UCSD-AML1 (cell line): ENCODE measurements around the gene ONECUT2.

Source experiments
- DNase-seq: peaks from one replicate; lab custom pipeline; 2025; ENCODE audit not compliant: unreplicated experiment; lab: John Stamatoyannopoulos, UW

Gene ONECUT2

DNA sequence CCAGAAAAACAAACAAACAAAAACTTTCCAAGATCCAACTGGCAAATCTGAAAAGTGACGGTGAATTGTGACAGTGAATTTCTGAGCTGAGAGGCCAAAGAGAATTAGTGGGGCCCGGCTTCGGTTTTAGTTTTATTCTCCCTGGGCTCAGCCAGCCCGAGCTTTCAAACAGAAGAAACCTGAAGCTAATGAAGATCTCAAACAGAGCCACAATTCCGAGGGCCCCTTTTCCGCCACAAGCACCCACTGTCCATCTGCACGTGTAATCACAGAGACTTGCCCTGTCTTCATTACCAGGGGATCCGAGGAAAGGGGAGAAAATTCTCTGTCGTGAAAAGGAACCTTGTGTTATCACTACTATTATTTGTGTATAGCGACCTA, 4.2 kb upstream of the ONECUT2 start:
- no peak for DNase-seq

DNA sequence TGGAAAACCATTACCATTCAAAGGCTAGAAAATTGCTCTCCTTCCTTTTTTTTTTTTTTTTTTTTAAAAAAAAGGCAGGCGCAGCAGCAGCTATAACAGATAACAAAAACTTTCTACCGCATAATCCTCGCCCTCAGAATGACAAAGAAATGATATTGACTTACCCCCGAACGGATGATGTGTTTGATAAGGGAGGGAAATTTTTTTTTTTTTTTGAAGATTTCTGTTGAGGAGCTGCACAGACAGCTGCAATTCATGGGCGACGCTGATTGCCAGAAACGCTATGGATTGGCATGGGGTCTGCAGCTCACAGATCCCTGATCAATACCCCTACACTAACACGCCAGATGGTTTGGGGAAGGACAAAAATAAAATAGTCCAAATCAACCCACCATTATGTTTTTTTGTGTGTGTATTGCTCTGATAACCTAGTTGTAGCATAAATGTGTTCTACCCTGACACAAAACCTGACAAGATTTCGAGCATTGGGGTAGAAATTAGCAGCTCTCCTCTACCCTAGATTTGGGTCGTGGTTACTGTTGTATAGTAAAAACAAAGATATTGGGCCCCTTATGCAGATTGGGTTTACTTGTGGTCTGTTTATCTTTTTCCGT, 3.6 kb upstream of the ONECUT2 start:
- no peak for DNase-seq

DNA sequence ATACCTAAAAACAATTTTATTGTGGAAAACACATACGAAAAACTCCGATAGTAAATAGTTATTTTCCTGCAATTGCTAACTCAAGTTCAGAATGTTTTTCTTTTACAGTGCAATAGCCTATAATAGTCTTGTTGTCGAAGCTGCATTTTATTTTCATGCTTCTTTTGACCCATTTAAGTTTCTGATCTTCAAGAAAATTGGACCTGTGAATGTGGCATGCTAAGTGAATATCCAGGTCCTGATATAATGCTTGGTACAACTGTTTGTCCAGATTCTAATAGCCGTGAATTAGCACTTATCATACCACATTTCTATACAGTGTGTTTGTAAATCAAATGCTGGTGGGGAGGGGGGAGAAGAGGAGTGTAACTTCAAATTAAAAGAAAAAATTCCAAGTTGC, 3.0 kb upstream of the ONECUT2 start:
- DNase-seq = no peak

- no peak for DNase-seq
These were observed 2.3 kb upstream of the ONECUT2 start for GRCh38 chr18:57432751-57433400.

GRCh38 chr18:57433482-57433881, 1.7 kb upstream of the ONECUT2 start:
- no peak for DNase-seq

- DNase-seq = no peak
These were observed 1.1 kb upstream of the ONECUT2 start for GRCh38 chr18:57433934-57434535.

GRCh38 chr18:57435846-57436190, 644 bp downstream of the ONECUT2 start:
- DNase-seq = no peak

GRCh38 chr18:57436191-57436964, 1.2 kb downstream of the ONECUT2 start:
- no peak for DNase-seq

- DNase-seq = no peak
These were observed 1.8 kb downstream of the ONECUT2 start for GRCh38 chr18:57436965-57437333.

GRCh38 chr18:57437402-57437765, 2.2 kb downstream of the ONECUT2 start:
- DNase-seq = no peak

- peak; percentile 17 for DNase-seq
These were observed 2.8 kb downstream of the ONECUT2 start for GRCh38 chr18:57437766-57438671.

DNA sequence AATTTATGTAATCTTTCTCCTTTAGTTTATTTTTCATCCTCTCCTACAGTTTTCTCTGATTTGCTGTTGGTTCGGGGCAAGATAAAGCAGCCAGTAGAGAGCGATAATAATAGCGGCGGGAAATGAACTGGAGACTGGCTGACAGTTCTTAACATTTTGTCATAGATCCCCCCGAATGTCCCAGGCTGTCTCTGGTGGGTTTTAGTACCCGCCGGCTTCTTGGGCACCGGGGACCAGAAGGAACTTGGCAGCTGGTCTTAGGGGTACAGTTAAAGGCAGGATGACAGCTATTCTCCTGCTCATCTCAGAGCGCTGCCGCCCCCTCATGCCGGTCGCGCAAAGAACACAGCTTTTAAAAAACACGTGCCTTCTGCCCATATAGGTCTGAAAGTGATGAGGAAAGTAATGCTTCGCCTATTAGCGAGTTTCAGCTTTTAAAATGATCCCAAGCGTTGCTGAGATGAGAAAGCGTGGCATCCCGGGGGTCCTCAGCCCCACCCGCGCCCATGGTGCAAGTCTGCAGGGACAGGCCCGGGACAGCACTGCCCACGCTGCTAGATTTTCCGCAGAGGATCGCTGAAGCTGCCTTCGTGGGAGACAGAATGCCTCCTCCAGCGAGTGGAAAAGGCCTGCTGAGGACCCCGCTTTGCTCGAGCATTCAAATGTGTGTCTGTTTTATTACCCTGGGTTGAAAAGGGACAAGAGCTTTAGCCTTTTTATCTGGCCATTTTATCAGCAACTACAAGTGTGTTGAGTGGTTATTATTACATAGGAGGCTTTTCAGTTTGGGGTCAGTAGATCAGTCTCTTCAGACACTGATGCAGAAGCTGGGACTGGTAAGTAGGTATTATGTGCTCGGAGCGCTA, 3.8 kb downstream of the ONECUT2 start:
- DNase-seq = no peak

GRCh38 chr18:57439609-57439968, 4.4 kb downstream of the ONECUT2 start:
- DNase-seq = no peak

GRCh38 chr18:57439985-57440330, 4.8 kb downstream of the ONECUT2 start:
- DNase-seq = no peak

DNA sequence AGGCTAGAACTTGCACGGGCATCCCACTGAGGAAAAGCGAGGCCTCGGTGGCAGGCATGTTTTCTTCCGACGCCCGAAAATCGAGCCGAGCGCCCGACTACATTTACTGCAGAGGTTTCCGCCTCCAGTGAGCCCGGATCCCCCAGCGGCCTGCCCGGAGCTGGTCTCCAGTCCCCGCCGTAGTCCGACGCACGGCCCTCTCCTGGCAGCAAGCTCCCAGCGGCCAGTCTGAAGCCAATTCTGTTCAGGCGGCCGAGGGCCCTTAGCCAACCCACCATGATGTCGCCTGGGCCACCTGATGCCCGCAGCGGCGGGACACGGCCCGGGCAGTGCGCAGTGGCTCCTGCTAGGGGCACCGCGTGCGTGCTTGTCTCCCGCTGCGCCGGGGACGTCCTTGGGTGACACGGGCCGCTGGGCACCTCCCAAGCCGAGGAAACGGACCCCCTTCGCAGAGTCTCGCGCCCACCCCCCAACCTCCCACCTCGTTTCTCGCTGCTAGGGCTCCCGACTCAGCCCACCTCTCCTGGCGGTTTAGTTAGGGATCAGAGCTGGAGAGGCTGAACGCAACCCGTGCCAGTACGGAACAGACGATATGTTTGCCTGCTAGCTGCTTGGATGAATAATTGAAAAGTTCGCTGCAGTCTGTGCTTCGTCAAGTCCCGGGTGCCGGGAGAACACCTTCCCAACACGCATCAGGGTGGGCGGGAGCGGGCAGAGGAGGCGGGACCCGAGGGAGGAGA, 5.3 kb downstream of the ONECUT2 start:
- no peak for DNase-seq

GRCh38 chr18:57441071-57441794, 6.1 kb downstream of the ONECUT2 start:
- DNase-seq = no peak

DNA sequence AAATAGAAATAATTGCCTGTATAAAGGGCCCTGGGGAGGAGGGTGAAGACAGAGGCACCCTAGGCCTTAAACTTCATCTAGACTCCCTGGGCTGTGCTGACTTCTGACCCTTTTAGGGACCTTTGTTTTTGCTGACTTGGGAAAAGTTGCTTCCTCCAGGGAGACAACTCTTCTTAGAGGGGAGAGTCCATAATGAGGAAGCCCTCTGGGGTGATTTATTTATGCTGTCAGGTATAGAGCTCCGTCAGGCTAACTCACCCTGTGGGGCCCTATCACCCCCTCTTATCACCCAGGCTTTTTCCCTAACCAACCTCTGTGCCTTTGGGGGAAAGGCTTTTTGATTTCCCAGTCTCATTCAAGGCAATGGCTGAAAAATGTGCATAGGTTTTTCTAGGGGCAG, 8.1 kb downstream of the ONECUT2 start:
- DNase-seq = no peak

- DNase-seq = no peak
These were observed 8.5 kb downstream of the ONECUT2 start for GRCh38 chr18:57443702-57444101.

- DNase-seq = no peak
These were observed 9.2 kb downstream of the ONECUT2 start for GRCh38 chr18:57444301-57444759.
